HT-29 (cell line): ENCODE data around the gene TP73. TPM values are rescaled to one million over a fixed set of nuclear protein-coding genes. Genes with fewer than 3 reads are reported as not detected.

ENCODE experiments used
- DNase-seq: peaks from one replicate; pipeline ENCODE4 v3.0.0-alpha.2; 2015; ENCODE audit warnings: low spot score
- total RNA-seq: library from RNA; depleted of rRNA; stranded (reverse); fragments of >200 nt; shearing (Covaris generic); gene quantifications from 2 replicates; pipeline ENCODE4 v1.2.3, GENCODE V29; 2014

The TP73 gene
- total RNA-seq, 1 experiment from 2014 or later, result 11.1 TPM

DNA sequence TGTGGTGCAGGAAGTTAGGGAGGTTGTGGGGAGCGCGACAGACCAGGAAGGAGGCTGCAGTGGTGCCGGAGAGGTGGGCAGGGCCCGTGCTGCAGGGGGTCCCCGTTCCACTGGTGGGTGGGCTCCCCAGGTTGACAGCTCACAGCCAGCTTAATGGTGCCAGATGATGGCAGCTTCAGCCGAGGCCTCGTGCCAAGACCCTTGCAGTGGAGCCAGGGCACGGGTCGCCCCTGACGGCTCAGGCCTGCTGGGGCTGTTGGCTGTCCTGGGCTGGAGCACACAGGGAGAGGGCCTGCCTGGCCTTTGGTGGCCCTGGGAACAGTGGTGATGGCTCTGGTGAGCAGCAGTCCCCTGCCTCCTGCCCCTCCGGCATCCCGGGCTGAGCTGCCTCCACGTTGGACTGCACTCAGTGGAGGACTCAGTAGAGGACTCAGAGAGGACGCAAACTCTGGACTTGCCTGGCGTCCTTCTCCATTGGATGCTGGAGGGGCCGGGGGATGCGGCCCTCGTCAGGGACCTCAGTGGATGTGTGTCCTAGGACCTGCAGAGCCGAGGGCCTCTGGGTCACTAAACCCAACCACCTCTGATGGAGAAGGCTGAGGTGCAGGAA lies 53.1 kb downstream of the TP73 start:
- no peak for DNase-seq

DNA sequence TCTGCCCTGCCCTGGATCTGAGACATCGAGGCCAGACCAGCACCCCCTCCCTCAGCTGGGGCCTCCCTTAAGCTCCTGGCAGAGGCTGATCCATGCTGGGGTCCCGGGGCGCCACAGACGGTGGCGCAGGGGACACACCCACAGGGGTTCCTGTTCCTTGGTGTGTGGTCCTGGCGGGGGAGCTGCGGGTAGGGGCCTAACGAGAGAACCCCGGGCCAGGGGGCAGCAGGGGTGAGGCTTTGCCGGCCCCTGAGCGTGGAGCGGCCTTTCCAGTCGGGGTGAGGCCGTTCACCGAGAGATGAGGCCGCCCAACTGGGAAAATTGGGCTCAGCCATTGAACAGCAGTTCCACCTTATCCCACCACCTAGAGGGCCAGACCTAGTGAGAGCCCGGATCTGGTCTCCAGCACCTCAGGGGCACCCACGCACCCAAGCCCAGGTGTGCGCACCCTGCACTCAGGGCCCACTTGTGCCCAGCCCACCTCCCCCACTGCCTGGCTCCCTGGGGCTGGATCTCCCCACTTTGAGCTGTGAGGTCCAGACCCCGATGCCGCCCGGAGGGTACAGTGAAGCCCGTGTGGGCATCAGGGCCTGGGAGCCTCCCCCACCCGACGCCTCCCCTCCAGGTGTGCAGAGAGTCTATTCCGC lies 54.5 kb downstream of the TP73 start:
- DNase-seq, result no peak

DNA sequence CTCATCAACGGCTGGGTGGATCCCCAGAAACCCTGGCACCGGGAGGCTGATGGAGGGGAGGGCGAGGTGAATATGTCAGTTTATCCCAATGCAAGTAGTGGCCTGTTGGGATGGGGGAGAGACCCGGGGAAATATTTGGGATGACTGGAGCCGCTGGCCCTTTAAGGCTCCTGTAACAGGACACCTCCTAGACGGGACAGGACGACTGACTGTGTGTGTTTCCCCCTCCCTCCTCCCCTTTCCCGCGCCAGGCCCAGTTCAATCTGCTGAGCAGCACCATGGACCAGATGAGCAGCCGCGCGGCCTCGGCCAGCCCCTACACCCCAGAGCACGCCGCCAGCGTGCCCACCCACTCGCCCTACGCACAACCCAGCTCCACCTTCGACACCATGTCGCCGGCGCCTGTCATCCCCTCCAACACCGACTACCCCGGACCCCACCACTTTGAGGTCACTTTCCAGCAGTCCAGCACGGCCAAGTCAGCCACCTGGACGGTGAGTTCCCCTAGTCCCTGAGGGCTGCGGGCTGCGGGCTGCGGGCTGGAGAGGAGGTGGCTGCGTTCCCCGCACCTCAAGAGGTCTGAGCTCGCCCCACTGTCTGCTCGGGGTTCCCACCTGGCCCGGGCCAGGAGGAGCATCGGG lies 55.1 kb downstream of the TP73 start:
- no peak for DNase-seq

DNA sequence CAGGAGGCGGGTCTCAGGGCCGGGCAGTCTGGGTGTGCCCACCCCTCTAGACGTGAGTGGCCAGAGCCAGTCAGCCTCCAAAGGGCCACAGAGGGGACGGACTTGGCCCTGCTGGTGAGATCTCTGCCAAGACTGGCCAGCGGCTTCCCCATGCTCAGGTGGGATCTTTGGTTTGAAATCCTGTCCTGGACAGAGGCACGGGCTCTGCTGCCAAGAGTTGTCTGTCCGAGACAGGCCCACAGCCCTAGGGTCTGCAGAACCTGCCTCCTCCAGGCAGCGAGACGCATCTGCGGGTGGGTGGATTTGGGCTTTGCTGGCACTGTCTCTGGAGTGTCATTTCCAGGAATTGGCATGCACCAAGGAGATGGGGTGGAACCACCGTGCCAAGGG lies 55.6 kb downstream of the TP73 start:
- no peak for DNase-seq

DNA sequence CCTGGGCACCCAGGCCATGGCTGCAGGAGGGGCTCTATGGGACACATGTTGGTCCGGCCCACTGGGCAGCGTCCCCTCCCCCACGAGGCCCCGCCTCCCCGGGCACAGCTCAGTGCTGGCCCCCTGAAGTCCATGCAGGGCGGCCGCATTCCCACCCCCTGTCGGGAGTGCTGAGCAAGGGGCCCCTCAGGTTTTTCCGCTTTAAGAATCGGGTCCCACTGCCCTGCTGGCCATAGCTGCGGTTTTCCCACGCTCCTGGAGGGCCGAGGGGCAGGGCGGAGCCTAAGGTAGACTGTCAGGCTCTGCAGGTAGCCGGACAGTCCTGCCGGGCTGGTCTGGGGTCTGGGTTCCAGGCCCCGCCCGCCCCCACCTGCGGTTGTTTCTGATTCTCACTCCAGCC lies 56.5 kb downstream of the TP73 start:
- DNase-seq, result no peak

DNA sequence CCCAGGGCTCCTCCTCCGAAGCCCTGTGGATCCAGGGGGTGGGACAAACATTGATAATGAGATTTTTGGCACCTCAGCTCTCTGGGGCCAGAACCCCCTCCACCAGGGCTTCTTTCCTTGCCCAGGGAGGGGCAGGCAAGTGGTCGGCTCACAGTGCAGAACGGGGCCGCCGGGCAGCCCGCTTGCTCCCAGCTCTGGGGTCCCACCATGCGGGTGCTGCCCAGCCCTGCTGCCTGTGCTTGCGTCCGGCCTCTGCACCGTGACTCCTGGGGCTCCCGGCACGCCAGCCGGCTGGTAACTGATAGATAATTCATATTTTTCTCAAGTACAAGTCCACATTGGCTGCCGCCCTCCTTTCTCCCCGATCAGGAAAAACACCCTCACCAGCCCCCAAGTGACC lies 57.9 kb downstream of the TP73 start:
- DNase-seq, result no peak

DNA sequence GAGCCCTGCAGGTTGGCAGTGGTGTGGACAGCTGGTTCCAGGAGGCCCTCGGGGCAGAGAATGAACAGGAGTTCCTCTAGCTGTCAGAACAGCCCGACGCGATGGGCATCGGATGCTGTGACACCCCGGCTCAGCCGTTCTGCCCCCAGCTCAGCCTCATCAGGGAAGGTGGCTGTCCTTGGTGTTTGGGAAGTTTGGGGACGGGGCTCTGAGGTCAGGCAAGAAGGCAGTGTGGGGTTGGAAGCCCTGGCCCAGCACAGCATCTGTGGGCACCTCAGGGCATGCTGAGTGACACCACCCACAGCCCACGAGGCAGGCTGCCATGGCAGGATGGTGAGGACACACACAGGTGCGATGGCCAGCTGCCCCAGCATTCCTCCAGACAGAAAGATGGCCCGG lies 59.1 kb downstream of the TP73 start:
- DNase-seq, result no peak

DNA sequence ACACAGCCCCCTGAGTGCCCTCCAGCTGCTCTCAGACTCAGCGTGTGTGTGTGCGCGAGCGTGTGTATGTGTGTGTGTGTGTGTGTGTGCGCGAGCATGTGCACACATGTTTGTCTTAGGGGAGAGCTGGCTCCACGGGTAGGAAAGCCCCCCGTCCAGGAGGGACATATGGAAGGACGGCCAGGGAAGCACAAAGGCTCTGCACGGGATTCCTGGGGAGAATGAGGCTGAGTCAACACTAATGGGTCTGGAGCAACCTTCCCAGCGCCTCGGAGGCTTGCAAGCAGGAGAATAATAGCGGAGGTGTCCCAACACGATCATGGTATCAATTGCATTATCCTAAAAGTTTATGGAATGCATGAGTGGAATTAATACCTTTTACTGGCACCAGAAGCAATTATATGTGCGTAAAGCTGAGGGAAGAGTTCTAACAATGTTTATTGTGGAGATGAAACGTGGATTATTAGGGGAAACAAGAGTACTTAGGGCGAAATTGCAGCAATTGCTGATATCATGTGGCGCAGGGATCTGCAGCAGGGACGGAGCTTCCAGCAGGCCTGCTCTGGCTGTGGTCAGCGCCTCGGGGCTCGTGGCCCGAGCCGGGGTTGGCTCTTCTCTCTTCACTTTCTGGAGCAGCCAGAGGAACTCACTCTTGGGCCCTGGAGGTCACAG lies 59.6 kb downstream of the TP73 start:
- DNase-seq, result no peak

DNA sequence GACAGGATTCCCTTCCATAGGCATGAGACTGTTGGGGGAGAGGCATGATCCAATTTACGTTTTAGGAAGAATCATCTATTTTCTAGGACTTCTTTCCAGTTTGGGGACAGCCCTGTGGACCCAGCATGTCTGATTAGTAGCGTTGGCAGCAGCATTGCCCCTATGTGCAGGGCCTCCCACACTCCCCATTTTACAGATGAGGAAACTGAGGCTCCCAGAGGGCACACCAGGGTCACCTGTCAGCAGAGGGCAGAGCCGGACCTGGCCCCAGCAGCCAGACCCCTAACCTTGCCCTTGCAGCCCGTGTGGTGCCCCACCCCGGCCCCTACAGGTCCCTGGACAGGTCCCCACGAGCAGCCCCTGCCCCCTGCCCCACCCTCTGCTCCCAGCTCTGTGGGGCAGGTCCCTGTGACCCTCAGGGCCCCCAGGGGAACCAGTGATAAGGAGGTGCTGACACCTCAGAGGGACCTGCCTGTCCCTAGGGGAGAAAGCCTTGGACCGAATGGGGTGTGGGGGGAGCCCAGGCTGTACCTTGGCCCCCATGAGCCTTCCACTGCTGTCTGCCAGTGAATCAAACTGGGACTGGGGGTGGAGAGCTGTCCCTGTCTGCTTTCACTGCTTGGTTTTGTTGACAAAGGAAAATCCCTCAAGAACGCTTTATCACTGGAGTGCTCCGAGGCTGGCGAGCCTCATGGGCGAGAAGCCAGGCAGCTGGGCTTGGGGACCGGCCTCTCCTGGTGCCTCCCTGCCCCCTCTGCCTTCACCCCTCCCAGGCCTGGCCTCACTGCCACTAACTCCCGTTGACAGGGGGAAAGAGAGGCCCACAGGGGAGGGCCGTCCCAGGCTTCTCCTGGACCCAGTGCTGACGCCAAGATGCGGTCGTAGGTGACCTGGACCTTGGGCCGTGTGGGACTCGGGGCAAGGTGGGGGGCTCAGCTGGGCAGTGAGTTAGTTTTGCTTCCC lies 60.5 kb downstream of the TP73 start:
- DNase-seq, result no peak

DNA sequence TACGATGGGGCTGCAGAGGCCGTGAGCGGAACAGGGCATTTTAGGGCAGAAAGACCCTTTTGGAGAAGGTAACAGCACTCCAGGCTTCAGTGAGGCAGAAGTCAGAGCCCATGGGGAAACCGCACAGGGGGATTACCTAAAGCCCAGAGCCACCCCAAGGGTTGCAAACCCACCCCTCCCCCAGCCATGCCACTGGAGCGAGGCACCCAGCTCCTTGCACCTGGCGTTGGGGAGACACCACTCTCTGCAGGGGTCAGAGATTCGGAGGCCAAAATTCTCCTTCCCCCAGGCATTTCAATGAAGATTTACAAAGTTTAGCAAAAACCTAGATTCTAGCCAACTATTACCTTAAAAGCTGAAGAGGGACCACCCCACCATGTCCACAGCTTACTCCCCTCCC lies 61.5 kb downstream of the TP73 start:
- DNase-seq, result no peak

DNA sequence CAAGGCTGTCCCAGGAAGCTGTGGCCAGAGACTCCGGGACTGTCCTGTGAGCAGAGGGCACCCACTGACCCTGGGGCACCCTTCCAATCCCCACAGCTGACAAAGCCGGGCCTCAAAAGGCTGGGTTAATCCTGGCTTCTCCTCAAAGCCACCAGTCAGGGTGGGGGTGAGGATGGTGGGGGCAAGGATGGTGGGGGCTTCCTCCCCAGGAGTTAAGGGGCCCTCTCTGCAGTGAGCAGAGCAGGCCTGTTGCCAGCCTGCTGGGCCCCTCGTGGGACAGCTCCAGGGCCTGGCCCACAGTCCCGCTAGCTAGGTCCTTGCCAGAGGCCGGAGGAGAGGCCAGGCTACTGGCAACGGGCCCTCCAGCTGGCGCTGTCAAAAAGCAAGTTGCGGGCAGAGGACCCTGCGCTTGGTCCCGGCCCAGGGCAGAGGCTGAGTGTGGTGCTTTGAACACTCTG lies 62.0 kb downstream of the TP73 start:
- DNase-seq, result no peak

DNA sequence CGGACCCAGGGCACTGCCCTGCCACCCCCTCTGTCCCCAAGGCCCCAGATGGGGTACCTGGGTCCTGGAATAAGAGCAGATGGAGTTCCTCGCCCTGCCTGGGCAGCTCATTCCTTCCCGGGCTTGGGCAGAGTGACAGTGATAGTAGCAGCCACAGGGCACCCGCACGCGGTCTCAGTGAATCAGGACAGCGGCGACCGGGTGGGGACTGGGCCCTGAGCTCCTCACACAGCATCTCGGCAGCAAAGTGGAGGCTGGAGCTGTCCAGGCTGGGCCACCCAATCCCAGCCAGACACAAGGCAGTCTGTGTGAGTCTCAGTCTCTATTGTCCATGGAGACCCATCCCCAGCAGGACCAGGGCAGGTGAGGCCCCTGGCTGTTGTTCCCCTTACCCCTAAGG lies 62.5 kb downstream of the TP73 start:
- no peak for DNase-seq

DNA sequence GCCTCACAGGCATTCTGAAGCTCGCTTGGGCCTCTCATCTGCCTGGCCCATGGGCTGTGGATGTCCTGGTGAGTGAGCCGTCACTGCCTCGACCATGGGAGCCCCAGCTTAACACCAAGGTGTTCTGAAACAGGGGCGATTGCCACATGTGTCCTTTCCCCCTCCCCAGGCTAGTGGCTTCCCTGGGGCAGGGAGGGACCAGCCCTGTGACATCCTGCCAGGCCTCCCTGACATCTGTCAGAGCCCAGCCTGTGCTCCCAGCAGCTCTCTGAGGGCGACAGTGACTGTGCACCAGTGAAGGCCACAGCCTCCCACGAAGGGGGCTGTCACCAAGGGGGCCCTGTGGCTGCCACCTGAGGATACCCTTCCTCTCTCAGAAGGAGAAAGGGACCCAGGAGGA lies 64.0 kb downstream of the TP73 start:
- no peak for DNase-seq

DNA sequence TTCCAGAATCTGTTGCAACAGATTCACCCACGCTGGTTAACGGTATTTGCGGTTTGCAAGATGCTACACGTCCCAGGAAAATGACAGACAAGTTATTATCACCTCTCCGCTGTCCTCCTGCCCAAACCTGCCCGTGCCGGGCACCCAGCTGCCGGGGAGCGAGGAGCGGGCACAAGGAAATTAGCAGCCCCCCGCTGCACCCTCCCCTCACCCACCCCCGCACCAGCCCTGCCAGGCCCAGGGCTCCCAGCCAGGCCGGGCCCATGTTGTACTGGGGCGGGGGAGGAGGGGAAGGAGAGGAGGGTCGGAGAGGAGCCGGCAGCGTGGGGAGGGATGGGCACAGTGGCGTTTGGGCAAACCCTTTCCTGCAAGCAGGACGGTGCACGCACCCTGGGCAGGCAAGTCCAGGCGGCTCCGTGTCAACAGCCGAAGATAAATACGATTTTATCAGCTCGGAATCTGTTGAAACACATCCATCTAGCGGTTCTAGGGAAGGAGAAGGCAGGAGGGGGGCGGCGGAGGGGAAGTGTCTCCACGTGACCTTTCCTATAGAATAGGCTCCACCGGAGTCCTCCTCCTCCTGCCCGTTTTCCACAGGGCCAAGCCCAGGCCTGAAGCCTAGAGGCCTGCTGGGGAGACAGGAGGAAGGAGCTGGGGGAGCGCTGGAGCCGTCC lies 64.9 kb downstream of the TP73 start:
- DNase-seq, result no peak

DNA sequence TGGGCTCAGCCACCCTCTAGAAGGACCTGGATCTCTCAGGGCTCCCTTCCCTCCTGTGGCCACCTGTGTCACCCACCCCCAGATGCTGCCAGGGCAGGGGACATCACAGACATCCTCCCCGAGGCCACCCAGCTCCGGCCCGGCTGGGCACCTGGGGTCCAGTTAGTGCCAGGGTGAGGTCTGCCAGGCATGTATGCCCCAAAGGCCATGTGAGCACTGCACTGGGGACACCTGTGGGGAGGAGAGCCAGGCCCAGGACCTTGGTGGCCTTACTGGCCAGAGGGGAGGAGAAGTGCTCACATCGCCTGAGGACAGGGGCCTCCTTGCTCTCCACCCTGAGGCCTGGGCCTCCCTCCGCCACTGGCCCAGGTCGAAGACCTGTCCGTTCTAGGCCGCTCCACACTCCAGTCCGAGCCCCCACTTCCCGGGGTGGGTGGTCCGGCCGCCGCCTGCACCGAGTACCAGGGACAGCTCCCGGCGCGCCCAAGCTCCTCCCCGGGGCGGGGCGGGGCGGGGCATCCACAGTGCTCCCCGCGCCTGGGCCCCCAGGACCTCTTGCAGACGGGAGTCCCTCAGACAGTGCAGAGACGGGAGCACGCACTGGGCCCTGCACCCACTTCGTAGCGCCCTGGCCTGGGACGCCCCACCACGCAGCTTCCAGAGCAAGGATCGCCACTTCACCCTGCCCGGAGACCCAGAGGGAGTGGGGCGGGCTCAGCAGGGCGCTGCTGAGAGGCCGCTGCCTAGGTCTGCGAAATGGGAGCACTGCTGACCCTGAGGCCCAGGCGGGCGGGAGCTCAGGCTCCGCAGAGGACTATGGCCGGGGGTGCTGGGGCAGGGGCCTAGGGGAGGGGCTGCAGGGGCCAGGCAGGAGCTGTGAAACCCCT lies 65.6 kb downstream of the TP73 start:
- DNase-seq, result no peak

DNA sequence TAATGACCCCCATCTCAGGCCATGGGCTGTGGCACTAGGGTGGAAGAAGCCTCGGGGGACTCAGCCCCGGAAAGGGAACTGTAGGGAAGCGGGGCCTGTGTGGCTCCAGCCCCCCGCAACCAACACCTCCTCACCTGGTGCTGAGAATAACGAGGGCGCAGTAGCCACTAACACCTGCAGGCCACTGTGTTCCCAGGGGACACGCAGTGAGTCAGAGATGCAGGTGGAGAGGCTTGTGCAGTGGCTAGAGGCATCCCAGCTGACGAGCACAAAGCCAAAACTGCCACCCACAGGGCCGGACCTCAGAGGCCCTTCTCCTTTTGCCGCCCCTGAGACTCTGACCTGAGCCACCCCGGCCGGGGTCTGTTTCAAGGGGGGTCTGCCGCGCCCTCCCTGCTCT lies 66.4 kb downstream of the TP73 start:
- no peak for DNase-seq

DNA sequence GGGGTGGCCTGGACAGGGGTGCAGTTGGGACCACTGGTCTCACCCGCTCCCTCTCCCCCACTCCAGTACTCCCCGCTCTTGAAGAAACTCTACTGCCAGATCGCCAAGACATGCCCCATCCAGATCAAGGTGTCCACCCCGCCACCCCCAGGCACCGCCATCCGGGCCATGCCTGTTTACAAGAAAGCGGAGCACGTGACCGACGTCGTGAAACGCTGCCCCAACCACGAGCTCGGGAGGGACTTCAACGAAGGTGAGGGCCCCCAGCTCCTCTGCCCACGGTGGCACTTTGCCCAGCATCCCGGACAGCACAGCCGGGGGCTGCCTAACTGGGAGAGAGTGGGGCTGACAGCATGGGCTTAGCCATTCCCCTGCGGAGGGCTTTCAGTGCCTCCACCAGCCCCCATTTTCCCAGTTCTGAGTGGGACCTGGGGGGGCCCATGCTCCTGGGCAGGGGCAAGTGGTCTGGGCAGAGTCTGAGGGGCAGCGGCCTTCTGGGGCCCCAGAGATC lies 69.7 kb downstream of the TP73 start:
- no peak for DNase-seq

DNA sequence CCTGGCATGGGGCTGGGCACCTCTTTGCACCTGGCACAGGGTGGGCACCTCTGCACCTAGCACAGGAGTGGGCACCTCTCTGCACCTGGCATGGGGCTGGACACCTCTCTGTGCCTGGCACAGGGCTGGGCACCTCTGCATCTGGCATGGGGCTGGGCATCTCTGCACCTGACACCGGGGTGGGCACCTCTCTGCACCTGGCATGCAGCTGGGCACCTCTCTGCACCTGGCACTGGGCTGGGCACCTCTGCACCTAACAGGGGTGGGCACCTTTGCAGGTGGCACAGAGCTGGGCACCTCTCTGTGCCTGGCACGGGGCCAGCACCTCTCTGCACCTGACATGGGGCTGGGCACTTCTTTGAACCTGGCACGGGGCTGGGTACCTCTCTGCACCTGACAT lies 70.5 kb downstream of the TP73 start:
- no peak for DNase-seq

DNA sequence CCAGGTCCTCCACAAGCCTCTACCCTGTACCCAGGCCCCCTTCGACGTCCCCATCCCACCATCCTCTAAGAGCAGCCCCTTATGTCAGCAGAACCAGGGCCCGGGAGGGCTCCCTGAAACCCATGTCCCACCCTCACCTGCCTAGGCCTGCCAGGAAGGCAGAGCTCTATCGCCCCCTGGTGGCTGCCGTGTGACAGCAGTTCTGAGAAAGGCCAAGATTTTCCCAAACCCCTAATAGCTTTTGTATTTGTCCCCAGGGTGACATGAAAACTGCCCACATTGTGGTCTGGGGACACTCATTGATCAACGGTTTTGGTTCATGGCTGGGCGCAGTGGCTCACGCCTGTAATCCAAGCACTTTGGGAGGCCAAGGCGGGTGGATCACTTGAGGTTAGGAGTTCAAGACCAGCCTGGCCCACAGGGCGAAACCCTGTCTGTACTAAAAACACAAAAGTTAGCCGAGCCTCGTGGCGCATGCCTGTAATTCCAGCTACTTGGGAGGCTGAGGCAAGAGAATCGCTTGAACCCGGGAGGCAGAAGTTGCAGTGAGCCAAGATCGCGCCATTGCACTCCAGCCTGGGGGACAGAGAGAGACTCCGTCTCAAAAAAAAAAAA lies 72.2 kb downstream of the TP73 start:
- DNase-seq, result peak; percentile 77
